Measurements from ENCODE around the gene HDAC4.

The HDAC4 gene

GRCh38 chr2:239021651-239022436 lies 379.0 kb downstream of the HDAC4 start:
- no peak for DNase-seq (ENCODE audit: low spot score)
- no peak for TF ChIP-seq CTCF (IDR thresholded peaks at IDR 0.05)
- Histone ChIP-seq H3K27ac (no peak overlapping the region), H3K4me3 (no peak overlapping the region)

- Histone ChIP-seq H3K4me3 (no peak overlapping the region), H3K27ac (no peak overlapping the region)
- no peak for TF ChIP-seq CTCF (IDR thresholded peaks at IDR 0.05)
- no peak for DNase-seq (ENCODE audit: low spot score)
Observed at GRCh38 chr2:239021224-239021623, 379.6 kb downstream of the HDAC4 start.

- H3K27ac ChIP-seq, result no peak overlapping the region
- TF ChIP-seq CTCF (IDR thresholded peaks at IDR 0.05), result no peak
- no peak for DNase-seq (ENCODE audit: low spot score)
- H3K4me3 ChIP-seq, result no peak overlapping the region
Observed at GRCh38 chr2:239020541-239021041, 380.2 kb downstream of the HDAC4 start.

GRCh38 chr2:239019183-239019581 lies 381.6 kb downstream of the HDAC4 start:
- no peak overlapping the region for H3K4me3 ChIP-seq
- DNase-seq (ENCODE audit: low spot score), result no peak
- TF ChIP-seq CTCF (IDR thresholded peaks at IDR 0.05), result no peak
- H3K27ac ChIP-seq, result no peak overlapping the region

DNA sequence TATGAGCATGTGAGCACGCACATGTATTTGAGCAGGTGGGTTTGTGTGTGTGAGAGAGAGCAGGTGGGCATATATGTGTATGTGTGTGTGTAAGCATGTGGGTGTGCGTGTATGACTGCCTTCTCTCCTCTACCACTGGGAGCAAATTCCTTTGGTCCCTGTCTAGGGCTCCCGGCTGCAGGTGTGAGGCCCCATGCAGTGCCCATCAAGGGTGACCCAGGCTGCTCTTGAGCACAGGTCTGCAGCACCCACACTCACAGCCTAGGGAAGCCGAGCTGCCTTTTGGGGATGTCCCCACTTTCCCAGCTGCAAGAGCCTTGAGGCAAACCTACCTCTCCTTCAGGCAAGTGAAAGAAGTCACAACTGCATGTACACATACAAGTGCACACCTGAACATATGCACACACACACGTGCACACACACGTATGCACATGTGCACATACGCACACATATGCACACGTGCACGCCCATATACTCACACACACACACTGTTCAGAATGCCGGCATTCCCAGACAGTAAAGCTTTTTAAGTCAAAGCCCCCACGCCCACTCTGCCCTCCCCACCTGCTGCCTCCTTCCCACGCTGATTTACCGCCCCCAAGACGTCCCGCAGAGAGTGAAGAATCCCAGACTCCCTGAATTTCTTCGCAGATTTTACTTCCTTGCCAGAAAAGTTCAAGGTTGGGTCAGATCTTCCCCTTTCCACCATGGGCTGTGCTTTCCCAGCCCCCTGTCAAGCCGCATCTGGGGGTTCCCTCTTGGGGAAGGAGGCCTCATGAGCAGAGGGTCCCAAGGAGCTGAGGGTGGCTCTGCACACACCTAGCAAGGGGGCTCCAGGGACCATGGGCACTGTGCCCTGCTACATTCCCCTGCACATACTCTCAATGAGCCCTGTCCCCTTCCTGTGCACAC lies 382.3 kb downstream of the HDAC4 start:
- Histone ChIP-seq H3K4me3 (no peak overlapping the region), H3K27ac (no peak overlapping the region)
- TF ChIP-seq CTCF (IDR thresholded peaks at IDR 0.05), result no peak
- no peak for DNase-seq (ENCODE audit: low spot score)

- DNase-seq (ENCODE audit: low spot score), result no peak
- no peak overlapping the region for H3K27ac ChIP-seq
- H3K4me3 ChIP-seq, result no peak overlapping the region
- TF ChIP-seq CTCF (IDR thresholded peaks at IDR 0.05), result no peak
Observed at GRCh38 chr2:239017491-239018098, 383.2 kb downstream of the HDAC4 start.

Data from coronary artery (tissue), 2 donors.